ENCODE results near the gene COLGALT1.

- no peak for TF ChIP-seq USF1 (IDR thresholded peaks at IDR 0.05; ENCODE audit: borderline replicate concordance, low read depth)
- no peak for TF ChIP-seq RXRA (IDR thresholded peaks at IDR 0.05; ENCODE audit: borderline replicate concordance, low read depth)
- no peak for TF ChIP-seq CTCF (IDR thresholded peaks at IDR 0.05)
- no peak for TF ChIP-seq SIN3A (IDR thresholded peaks at IDR 0.05; ENCODE audit: borderline replicate concordance, low read depth, low read length)
- TF ChIP-seq POLR2AphosphoS5 (IDR thresholded peaks at IDR 0.05; ENCODE audit: low read depth, low read length) = no peak
- no peak for TF ChIP-seq TCF12 (IDR thresholded peaks at IDR 0.05)
- TF ChIP-seq ZBTB33 (IDR thresholded peaks at IDR 0.05; ENCODE audit: borderline replicate concordance, low read depth) = no peak
- no peak for TF ChIP-seq EZH2phosphoT487 (IDR thresholded peaks at IDR 0.05; ENCODE audit: borderline replicate concordance, low read depth)
- no peak for TF ChIP-seq SMC3 (IDR thresholded peaks at IDR 0.05; ENCODE audit: low read depth, low read length)
- no peak for TF ChIP-seq EP300 (IDR thresholded peaks at IDR 0.05; ENCODE audit: borderline replicate concordance in 1 of 2, low read depth in 1 of 2, low read length in 1 of 2)
These were observed 46.8 kb downstream of the COLGALT1 start for GRCh38 chr19:17602217-17602616.

All from SK-N-SH (cell line).